Fibroblast of skin of scalp (primary cell): ENCODE measurements around the gene PSMA6. TPM values are rescaled to one million over a fixed set of nuclear protein-coding genes. Genes with fewer than 3 reads are reported as not detected.
A peak's percentile ranks its signal among the peaks of the same experiment; 100 is the strongest.
"Not testable (repeated sequence)": the region's sequence is repeated elsewhere in the genome, so short reads cannot be mapped to it uniquely, and the experiment has no call there.

ENCODE experiments used
- DNase-seq: peaks from one replicate; pipeline ENCODE4 v3.0.0-alpha.2; 2013
- polyA plus RNA-seq, 2 experiments: library from polyadenylated mRNA; unstranded; fragments of 120-200 nt; gene quantifications; one replicate each; pipeline ENCODE4 v1.2.1, GENCODE V29; 2013; ENCODE audit not compliant: insufficient read length in 2 of 2

Gene PSMA6
- polyA plus RNA-seq (2013, experiment 1 of 2; ENCODE audit: insufficient read length) = 174 TPM
- polyA plus RNA-seq (2013, experiment 2 of 2; ENCODE audit: insufficient read length) = 167 TPM

DNA sequence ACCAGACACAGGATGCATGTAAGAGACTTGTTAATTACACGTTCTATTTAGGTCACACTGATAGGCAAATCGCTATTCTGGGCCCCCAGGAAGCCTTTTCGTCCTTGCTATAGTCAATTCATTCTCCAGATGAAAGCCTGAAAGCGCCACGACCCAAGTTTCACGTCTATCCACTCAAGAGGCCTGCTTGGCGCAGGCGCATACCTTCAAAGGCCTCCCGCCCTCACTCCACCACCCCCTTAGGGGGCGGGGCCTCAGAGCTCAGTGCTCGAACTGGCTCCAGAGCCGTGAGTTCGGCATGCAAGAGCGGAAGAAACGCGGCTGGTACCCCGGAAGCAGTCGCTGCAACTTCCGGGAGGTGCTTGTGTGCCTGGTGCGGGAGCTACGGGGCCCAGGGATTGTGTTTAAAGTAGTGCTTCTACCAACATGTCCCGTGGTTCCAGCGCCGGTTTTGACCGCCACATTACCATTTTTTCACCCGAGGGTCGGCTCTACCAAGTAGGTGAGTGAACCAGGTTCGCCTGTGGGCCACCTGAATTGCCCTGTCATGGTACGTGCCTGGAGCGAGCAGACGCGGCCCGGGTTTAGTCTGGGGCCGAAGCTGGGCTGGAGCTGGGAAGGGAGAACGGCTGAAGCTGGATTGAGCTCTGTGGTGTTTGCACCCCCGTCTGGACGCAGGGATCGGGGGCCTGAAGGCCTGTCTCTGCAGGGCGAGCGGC, at the start of gene PSMA6:
Gene PSMA6, plus strand, starts transcription at position 332 of the 719 bp plus-strand sequence. Its CDS starts 95 bp downstream, at position 427.
- DNase-seq = peak; percentile 99

DNA sequence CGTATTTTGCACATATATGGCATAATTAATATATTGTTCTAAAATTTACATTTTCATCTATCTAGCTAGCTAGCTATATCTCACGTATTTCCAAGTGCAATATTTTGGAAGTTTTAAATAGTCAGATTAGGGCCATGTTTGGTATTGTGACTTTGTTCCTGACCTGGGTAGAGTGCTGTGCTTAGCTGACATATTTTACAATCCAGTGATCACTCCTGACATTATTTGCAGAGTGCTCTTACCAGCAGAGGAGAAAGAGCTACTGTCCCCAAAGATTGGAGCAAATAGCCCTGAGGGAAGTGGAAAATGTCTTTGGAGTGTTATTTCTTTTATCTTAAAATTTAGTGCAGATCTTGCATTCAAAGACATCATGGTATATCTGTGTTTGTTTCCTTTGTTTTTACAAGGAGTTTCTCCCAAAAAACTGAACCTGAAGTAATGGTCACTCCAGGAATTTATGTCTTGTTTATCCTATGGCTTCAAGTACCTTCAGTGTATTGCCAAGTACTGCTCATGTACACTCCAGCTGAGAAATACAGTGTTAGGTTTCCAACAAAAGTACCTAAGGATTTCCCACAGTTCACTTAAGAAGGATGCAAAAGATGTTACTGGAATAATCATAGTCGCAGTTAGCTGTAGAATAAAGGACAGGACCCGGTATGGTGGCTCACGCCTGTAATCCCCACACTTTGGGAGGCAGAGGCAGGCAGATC, 49.4 kb upstream of the PSMA6 start:
- DNase-seq = no peak

DNA sequence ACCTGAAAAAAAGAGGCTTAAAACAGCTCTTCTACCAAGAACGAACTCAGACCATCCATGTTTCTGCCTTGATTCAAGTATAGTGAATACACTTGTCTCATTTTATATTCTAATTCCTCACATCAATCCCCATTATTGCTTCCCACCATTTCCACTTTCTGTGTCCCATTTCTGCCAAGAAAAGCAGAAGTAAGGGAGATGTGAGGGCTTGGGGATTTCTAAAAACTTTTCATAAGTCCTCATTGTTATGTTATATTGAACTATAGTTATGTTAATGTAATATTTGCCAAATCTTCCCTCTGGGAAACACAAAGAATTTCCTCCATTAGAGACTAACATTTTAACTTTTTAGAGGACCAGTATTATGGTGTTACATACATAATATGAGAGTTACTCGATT, 48.2 kb upstream of the PSMA6 start:
- no peak for DNase-seq

DNA sequence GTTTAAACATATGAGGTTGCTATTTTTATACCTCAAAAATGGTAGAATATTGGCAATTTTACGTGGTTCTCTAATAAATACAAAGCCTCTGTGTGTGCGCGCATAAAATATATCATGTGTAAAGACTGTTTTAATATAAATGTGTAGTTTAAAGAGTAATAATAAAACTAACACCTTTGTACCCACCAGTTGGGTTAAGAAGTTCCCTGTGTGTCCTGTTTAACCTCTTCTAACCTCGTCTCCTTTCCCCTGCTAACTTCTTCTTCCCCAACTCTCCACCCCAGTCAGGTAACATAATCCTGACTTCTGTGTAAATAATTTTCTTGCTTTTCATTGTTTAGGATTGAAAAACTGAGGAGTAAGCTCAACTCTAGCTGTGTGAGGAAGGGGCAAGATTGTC, 47.6 kb upstream of the PSMA6 start:
- DNase-seq = no peak

DNA sequence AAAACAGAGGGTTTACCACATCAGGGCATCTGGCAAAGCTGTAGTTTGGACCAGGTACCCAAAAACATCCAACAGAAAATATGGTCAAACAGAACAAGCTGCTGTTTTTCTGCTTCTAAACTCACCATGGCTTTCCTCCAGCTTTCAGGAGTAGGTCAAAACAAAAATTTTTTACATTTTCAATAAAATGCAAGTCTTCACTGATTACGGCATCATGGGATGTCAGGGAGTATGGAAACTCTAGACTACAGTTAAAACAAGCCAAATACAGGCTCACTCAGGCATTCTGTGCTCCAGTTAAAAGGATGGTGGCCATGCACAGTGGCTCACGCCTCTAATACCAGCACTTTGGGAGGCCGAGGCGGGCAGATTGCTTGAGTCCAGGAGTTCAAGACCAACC, 47.1 kb upstream of the PSMA6 start:
- no peak for DNase-seq

DNA sequence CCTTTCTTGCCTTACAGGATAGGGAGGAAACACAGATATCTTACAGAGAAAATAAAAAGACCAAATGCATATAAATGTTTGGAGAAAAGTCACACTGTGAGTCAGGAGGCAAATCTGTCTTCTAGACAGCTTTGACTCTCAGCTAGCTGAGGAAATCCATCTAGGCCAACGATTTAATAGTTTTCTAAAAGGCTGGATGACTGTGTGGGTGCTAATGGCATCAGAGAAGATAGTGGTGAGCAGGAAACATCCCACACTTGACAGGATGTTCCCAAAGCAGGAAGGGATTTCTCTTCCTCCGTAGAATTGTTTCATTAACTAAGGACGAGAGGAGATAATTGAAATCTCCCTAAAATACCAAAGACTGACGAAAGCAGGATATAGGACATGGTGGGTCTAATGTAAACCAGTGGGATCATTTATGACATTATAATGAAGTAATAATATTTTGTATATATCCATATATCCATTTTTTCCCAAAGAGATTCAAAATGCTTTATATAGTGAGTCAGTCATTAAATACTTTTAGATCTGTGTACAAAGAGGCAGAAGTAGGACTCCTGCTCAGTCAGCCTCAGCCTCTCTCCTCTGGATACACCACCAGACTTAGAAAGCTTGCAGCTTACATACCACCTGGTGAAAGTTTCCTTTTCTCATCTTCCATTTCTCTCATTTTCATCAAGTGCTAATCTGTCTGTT, 44.3 kb upstream of the PSMA6 start:
- no peak for DNase-seq

DNA sequence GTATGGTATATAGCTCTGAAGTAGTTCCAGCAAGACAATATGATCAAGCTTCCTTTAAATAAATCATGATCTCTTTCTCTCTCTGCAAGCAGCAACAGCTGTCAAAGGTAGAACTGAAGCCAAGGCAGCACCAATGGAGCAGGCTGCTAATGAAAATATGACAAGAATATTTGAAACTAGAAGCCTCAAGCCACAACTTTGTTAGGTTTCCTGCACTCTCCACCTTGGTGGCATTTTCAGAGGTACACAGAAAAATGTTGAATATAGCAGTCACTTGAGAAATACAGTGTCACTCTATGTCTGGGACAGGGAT, 43.8 kb upstream of the PSMA6 start:
- DNase-seq = no peak

DNA sequence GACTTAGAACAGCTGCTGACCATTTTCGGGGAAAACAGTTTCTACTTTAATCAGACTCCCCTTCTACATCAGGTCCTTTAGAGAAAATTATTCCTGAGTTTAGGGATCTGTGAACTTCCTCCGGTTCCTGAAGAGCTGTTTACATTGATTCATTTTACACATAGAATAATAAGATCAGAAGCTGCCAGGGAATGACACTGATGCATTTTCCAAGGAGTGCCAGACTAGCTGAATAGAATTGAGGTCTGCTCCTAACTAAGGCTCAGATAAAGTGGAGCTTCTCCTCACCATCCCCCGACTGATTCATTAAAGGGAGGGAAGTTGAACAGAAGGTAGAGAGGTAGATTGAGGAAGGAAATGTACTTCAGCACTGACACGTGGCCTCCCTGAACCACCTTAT, 41.9 kb upstream of the PSMA6 start:
- DNase-seq = no peak

DNA sequence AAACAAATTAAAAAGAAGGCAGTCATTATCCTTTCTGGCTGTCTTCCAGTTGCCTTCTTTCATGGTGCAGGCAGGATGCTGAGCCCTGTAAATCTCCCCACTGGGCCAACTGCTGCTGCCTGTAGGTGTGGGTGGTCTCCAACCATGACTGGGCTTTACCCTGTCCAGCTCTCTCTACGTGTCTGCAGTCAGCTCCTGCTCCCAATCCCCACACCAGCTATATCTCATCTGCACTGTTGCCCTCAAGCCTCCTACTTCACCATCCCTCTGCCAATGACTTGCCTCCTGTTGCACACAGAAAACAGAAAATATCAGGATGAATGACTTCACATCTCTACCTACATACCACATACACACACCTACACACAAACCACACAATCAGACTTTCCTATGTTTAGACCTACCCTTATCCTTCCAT, 39.7 kb upstream of the PSMA6 start:
- DNase-seq = no peak

DNA sequence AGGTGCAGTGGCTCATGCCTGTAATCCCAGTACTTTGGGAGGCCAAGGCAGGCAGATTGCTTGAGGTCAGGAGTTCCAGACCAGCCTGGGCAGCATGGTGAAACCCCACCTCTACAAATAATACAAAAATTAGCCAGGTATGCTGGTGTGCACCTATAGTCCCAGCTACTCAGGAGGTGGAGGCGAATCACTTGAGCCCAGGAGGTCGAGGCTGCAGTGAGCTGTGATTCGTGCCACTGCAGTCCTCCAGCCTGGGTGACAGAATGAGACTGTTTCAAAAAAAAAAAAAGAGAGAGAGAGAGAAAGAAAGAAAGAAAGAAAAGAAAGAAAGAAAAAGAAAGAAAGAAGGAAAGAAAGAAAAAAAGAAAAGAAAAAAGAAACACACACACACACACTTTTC, 39.1 kb upstream of the PSMA6 start:
- DNase-seq = not testable (repeated sequence)

DNA sequence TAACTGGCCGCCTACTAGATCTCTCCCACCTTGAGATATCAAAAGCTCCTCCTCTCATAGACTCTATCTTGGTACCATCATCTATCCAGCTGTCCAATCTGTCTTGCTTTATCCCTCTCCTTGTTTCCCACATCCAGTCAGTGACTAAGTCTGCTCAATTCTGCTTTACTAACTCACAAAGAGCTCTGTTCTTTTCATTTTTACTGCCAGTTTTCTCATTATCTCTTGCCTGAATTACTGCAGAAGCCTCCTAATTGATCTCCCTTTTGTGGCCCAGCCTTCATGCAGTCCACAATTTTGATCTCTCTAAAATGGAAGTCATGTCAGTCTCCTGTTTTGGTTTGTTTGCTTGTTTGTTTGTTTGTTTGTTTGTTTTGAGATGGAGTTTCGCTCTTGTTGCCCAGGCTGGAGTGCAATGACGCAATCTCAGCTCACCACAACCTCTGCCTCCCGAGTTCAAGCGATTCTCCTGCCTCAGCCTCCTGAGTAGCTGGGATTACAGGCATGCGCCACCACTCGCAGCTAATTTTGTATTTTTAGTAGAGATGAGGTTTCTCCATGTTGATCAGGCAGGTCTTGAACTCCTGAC, 38.1 kb upstream of the PSMA6 start:
- not testable (repeated sequence) for DNase-seq

DNA sequence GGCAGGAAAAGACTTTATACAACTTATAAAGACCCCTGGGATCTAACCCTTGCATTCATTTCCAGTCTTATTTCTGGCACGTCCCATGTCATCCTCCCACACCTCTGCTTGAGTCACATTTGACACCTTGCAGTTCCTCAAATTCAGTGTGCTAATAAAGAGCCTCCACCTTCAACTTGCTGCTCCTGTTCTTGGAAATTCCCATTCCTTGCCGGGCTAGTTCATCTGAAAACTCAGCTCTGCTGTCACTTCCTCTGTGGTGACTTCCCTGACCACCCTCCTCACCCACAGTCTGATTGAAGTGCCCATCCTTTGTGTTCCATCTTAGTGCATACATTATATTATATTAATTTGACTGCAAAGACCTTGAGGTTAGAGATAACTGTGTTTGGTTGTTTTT, 37.4 kb upstream of the PSMA6 start:
- no peak for DNase-seq

DNA sequence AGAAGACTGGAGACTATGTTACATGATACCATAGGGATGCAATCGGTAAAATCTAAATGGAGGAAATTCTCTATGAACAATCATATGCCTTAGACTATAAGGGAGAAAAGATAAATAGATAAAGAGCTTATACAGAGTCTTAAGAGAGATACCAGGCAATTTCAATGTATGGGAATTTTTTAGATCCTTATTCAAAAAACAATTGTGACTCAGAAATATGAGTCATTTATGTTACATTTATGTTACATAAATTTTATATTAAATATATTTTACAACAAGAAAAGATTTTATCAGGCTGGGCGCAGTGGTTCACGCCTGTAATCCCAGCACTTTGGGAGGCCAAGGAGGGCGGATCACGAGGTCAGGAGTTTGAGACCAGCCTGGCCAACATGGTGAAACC, 36.5 kb upstream of the PSMA6 start:
- DNase-seq = no peak

DNA sequence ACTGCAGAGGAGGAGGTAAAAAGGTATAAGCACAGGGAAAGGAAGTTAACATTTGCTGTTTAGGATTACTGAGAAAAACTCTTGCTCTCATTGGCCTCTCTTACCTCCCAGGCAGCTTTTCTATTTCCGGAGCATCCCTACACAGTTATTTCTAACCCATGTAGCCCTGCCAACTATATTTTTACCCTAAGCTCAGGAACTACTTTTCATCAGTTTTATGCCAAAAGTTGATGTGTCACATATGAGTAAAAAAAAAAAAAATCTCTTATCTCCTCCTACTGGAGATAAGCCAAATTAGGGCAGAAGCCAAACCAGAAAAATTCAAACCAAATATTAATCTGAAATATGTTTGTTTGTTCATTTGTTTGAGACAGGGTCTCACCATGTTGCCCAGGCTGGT, 34.4 kb upstream of the PSMA6 start:
- peak; percentile 9 for DNase-seq

DNA sequence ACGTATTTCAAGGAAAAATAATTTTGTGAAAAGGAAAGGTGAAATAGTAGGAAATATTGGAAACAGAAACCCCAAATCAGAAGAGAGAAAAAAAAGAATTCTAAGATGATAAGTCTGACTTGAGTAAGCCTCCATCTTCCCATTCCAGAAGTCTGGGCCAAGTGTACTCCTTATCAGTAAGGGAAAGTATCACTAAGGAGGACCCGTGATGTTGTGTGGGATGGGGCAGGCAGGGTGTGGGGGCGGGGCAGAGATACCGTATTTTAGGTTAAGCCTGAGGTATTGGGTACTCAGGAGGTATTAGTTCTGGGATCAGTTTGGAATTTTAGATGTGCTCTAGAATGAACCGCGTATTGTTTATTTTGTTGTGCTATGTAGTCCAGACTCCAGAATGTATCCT, 33.8 kb upstream of the PSMA6 start:
- no peak for DNase-seq

DNA sequence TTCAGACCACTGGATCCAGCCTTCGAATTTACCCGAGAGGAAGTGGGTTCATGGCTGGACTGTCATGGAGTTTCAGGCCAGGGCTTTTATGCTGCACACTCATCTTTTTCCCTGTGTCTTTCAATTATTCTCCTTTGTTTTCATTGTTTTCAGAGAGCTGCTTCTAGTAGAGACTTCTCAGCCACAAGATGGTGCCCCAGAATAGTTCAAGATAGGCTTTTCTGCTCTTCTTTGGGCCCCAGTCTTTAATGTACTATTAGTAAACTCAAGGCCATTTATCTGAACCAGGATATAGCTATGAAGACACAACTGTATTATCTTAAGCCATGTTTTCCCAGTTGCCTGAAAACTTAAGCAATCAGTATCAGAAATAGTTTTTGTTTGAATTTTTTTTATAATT, 30.4 kb upstream of the PSMA6 start:
- peak; percentile 6 for DNase-seq

DNA sequence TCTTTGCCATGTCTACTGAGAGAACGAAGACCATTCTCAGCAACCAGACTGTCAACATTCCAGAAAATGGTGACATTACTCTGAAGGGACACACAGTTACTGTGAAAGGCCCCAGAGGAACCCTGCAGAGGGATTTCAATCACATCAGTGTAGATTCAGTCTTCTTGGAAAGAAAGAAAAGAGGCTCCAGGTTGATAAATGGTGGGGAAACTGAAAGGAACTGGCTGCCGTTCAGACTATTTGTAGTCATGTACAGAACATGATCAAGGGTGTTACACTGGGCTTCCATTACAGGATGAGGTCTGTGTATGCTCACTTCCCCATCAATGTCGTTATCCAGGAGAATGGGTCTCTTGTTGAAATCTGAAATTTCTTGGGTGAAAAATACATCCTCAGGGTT, 29.7 kb upstream of the PSMA6 start:
- no peak for DNase-seq

DNA sequence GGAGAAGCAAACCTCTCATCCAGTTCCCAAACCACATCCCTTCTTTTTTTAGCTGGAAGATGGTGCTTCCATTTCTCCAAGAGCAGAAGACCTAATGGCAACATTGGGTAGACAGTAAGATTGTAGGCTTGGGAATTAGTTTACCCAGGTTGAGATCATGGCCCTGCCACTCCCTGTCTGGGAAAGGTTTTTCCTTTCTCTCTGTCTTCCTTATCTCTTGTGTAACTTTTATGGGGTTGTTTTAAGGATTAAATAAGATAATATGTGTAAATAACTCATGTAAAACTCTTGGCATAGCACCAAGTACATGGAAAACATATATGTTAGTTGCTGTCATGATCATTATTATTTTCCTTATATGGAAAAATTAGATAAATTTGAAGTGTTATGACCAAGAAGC, 23.2 kb upstream of the PSMA6 start:
- no peak for DNase-seq

DNA sequence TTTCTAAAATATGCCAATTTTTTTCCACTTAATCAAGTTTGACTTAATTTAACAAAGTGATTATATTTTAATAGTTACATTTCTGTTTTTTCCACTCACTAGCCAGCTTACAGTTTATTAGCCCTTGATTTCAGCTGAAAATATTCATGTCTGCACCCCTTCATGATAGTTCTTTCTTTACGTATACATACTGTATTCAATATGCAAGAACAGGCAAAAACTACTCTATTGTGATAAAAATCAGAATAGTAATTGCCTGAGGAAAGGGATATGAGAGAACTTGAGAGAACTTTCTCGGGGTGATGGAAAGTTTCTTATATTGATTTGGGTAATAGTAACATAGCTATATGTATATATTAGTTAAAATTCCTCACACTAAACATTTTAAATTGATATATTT, 17.4 kb upstream of the PSMA6 start:
- DNase-seq = no peak

DNA sequence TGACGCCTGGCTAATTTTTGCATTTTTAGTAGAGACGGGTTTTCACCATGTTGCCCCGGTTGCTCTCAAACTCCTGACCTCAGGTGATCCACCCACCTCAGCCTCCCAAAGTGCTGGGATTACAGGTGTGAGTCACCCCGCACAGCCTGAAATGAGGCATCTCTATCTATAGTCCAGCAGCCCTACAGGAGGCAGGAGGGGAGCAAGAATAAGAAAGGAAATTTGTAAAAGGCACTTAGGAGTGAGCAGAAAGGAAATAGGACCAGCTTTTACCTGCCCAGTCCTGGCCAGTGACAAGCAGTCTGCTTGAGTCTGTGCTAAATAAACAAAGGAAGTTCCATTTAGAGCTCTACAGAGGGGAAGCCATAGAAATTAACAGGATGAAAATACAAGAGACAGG, 15.0 kb upstream of the PSMA6 start:
- no peak for DNase-seq

DNA sequence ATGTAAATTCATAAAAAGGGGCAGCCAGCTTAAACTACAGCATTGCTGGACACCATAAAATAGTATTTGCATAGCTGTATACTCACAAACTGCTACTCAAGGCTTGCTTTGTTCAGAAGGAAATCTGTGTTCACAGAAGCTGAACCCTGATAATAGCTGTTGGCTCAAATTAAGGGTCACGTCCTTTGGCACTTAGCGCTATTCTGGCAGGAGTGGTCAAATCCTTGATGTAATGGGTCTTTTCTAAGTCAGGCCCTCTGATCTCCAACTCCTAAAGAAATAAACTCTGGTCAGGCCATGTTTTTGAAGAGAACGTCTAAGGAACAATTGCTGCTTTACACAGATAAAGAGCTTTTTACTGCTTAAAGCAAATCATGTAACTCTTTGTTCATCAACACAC, 12.8 kb upstream of the PSMA6 start:
- no peak for DNase-seq

DNA sequence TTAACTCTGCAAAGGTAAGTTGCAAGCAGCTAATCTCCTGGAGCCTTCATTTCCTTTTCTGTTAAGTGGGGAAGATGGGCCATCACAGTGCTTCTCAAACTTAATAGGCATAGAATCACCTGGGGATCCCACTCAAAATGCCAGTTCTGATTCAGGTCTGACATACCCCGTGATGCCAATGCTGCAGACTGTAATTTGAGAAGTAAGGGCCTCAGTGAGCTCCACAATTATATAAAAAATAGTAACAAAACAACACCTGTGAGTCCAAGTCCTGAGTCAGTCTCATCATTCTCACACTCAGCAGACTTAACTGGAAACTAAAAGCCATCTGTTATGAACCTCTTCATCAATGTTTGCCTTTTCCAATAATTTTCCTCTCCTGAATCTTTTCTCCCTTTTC, 10.8 kb upstream of the PSMA6 start:
- DNase-seq = no peak

DNA sequence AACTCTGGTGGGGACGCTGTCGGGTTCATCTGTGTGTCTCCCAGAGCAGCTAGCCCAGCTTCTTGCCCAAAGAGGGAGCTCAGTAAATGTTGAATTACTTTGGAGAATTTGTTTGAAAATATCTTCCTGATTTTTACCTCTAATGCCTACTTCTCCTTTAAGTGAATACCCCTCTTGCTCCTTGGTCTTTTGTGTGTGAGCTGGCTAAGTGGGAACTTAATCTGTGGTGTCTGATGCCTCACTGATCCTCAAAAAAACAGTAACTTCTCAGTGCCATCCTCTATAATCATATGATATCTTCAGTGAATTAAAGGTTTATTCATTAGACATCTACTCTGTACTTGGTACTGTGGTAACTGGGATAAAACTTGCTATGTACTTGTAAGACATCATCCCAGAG, 7.7 kb upstream of the PSMA6 start:
- no peak for DNase-seq
